SKM-1 treated with dmso at 0.1 percent for 144 hours (cell line): ENCODE results near the gene HADHB.

Source experiments
- DNase-seq: peaks from one replicate; lab custom pipeline; 2025; ENCODE audit not compliant: unreplicated experiment; lab: John Stamatoyannopoulos, UW

Gene HADHB

GRCh38 chr2:26244309-26245230, at the start of gene HADHB, which contains the start of gene HADHA:
Gene HADHB, plus strand, starts transcription at chr2:26244939. Its CDS starts 9,316 bp downstream, at chr2:26254255.
Gene HADHA, minus strand, starts transcription at chr2:26244632. Its CDS starts 36 bp downstream, at chr2:26244596.
- DNase-seq: peak; percentile 95

GRCh38 chr2:26195040-26195984, 49.4 kb upstream of the HADHB start:
- no peak for DNase-seq

GRCh38 chr2:26196683-26197418, 47.9 kb upstream of the HADHB start:
- DNase-seq: peak; percentile 24

GRCh38 chr2:26197516-26197915, 47.2 kb upstream of the HADHB start:
- no peak for DNase-seq

- no peak for DNase-seq
These were observed 41.7 kb upstream of the HADHB start for GRCh38 chr2:26202981-26203490.

- DNase-seq: no peak
These were observed 40.8 kb upstream of the HADHB start for GRCh38 chr2:26203906-26204305.

- DNase-seq: no peak
These were observed 32.7 kb upstream of the HADHB start for GRCh38 chr2:26212011-26212410.

GRCh38 chr2:26214759-26215158, 30.0 kb upstream of the HADHB start:
- no peak for DNase-seq

GRCh38 chr2:26215833-26216232, 28.9 kb upstream of the HADHB start:
- DNase-seq: no peak

- no peak for DNase-seq
These were observed 28.2 kb upstream of the HADHB start for GRCh38 chr2:26216587-26216986.

- DNase-seq: no peak
These were observed 27.0 kb upstream of the HADHB start for GRCh38 chr2:26217720-26218119.

- DNase-seq: no peak
These were observed 21.7 kb upstream of the HADHB start for GRCh38 chr2:26223018-26223417.

GRCh38 chr2:26224095-26224494, 20.6 kb upstream of the HADHB start:
- no peak for DNase-seq

- DNase-seq: no peak
These were observed 15.1 kb upstream of the HADHB start for GRCh38 chr2:26229595-26229994.

- DNase-seq: no peak
These were observed 13.9 kb upstream of the HADHB start for GRCh38 chr2:26230806-26231205.

GRCh38 chr2:26235089-26235488, 9.7 kb upstream of the HADHB start:
- no peak for DNase-seq

GRCh38 chr2:26237868-26238267, 6.9 kb upstream of the HADHB start:
- no peak for DNase-seq

GRCh38 chr2:26238311-26238958, 6.3 kb upstream of the HADHB start:
- no peak for DNase-seq

GRCh38 chr2:26241928-26242436, 2.8 kb upstream of the HADHB start:
- DNase-seq: no peak
